GM12878 (cell line): Measurements from ENCODE around the gene NOXA1.

Source experiments
- CTCF ChIP-seq, 3 experiments: IDR thresholded peaks in 2 of 3; conservative IDR thresholded peaks in 1 of 3; 2 replicates each; pipeline ENCODE4 v1.5.1; 2011; ENCODE audit warnings: low read depth in 3 of 3, low read length in 3 of 3, mild to moderate bottlenecking in 3 of 3, control low read depth in 2 of 3, moderate library complexity in 2 of 3, inconsistent platforms in 1 of 3, mixed read lengths in 1 of 3; ENCODE audit not compliant: control insufficient read depth in 2 of 3, insufficient read depth in 1 of 3; ENCODE audit errors: extremely low read depth in 1 of 3
- JUND ChIP-seq: IDR thresholded peaks from 2 replicates; pipeline ENCODE4 v1.6.1; 2012; ENCODE audit warnings: low read depth, mild to moderate bottlenecking, low read length, improper control_type of control experiment, moderate library complexity
- NBN ChIP-seq: fragments of 450-650 bp; IDR thresholded peaks from 2 replicates; pipeline ENCODE4 v1.6.1; 2016
- NRF1 ChIP-seq: conservative IDR thresholded peaks from 2 replicates; pipeline ENCODE4 v1.6.1; 2011; ENCODE audit warnings: mild to moderate bottlenecking, low read depth, low read length, improper control_type of control experiment
- RELA ChIP-seq: fragments of 450-650 bp; IDR thresholded peaks from 2 replicates; pipeline ENCODE4 v1.8.0; 2014; ENCODE audit warnings: borderline replicate concordance; ENCODE audit not compliant: partially characterized antibody
- SP1 ChIP-seq: IDR thresholded peaks from one replicate; pipeline ENCODE4 v1.6.1; 2011; ENCODE audit warnings: low read depth, low read length
- SREBF2 ChIP-seq: IDR thresholded peaks from 2 replicates; pipeline ENCODE4 v1.6.1; 2012; ENCODE audit warnings: mild to moderate bottlenecking, low read length

DNA sequence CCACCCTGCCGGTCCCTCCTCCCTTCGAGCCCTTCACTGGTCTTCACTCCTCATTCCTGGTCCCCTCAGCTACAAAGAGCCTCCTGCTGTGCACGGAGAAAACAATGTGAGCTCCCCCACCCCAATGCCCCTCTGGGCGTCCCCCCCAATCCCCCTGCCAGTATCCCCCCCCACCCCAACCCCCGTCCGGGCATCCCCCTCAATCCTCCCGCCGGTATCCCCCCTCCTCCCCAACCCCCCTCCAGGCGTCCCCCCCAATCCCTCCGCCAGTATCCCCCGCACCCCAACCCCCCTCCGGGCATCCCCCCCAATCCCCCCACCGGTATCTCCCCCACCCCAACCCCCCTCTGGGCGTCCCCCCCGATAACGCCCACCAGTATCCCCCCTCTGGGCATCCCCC lies 43.0 kb upstream of the NOXA1 start:
- no peak for TF ChIP-seq CTCF (IDR thresholded peaks at IDR 0.05 in 2 of 3, conservative IDR thresholded peaks at IDR 0.05 in 1 of 3; ENCODE audit: control insufficient read depth in 2 of 3, extremely low read depth in 1 of 3, insufficient read depth in 1 of 3, low read depth in 3 of 3, low read length in 3 of 3)
- no peak for TF ChIP-seq RELA
- no peak for TF ChIP-seq NRF1
- no peak for TF ChIP-seq JUND
- TF ChIP-seq SREBF2: no peak
- no peak for TF ChIP-seq NBN
- TF ChIP-seq SP1: no peak
